ENCODE data around the gene OR52B2. TPM values are rescaled to one million over a fixed set of nuclear protein-coding genes. Genes with fewer than 3 reads are reported as not detected.

The OR52B2 gene
- total RNA-seq, 2 experiments from 2014 or later: not detected

DNA sequence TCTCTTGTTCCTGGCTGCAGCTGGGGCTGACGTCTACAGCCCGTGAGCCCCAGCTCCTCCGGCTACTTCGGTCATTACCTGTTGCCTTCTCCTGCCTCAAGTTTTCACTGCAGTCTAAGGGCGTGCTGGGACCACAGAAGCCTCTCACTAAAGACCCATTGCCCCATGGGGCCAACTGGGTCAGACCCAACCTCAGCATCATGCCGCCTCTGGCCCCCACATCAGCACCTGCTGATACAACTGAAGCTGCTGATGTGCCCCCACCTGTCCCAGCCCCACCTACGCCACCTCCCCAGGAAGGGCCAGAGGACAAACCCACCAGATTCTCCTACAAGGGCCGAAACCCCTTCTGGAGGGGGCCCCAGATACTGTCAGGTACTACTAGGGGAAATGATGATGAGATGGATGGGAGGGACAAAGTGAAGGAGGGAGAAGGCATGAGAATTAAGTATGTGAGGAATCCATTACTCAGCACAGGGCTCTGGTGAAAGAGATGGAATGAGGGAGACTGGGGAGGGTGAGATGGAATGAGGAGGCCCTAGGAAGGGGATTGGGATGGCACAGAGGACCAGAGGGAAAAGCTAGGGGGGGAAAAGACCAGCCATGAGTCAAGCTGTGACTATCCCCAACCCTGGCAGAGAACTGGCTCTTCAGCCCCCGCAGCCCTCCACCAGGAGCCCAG is 40.3 kb upstream of the OR52B2 start:
- Mint-ChIP-seq H3K4me1 (ENCODE audit: low read depth) (no peaks in the 10 kb centered on the region), H3K9me3 (no peaks in the 10 kb centered on the region), H3K27ac (no peak overlapping the region), H3K36me3 (ENCODE audit: low read depth) (peaks cover 2% of the 10 kb centered on the region), H3K4me3 (no peak overlapping the region), H3K27me3 (no peaks in the 10 kb centered on the region)
- TF ChIP-seq, protein P1, sequence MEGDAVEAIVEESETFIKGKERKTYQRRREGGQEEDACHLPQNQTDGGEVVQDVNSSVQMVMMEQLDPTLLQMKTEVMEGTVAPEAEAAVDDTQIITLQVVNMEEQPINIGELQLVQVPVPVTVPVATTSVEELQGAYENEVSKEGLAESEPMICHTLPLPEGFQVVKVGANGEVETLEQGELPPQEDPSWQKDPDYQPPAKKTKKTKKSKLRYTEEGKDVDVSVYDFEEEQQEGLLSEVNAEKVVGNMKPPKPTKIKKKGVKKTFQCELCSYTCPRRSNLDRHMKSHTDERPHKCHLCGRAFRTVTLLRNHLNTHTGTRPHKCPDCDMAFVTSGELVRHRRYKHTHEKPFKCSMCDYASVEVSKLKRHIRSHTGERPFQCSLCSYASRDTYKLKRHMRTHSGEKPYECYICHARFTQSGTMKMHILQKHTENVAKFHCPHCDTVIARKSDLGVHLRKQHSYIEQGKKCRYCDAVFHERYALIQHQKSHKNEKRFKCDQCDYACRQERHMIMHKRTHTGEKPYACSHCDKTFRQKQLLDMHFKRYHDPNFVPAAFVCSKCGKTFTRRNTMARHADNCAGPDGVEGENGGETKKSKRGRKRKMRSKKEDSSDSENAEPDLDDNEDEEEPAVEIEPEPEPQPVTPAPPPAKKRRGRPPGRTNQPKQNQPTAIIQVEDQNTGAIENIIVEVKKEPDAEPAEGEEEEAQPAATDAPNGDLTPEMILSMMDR (IDR thresholded peaks at IDR 0.05): no peak
- DNase-seq: no peak
- ChIA-PET CTCF (no interaction called here), POLR2A (interaction anchor here (1.2 kb wide), 1 partner anchor 8 kb away, joined by 4 read pairs; no protein-coding TSS in a partner anchor)
- intact Hi-C loops (cut with micrococcal nuclease): no loop called here
- no peak for ATAC-seq

DNA sequence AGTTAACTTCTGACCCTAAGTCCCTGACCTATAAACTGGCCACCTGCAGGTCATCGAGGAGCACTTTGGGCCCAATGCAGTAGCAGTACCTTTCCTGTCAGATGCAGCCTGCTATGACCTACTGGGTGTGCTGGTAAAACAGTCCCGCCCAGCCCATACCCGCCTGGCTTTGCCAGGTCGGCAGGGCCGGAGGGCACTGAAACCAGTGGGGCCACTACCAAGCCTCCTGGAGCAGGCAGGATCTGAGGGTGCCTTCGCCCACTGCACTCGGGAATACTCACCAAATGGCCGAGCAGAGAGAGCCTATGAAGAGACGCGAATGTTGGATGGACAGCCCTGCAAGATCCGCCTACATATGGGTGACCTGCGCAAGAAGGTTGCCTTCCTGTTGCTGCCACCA is 39.7 kb upstream of the OR52B2 start:
- intact Hi-C loops (cut with micrococcal nuclease): no loop called here
- ATAC-seq (no peak), DNase-seq (no peak)
- TF ChIP-seq, protein P1 (IDR thresholded peaks at IDR 0.05): no peak
- no peaks in the 10 kb centered on the region for H3K27me3 Mint-ChIP-seq
- no peak overlapping the region for H3K27ac Mint-ChIP-seq
- H3K4me3 Mint-ChIP-seq: no peak overlapping the region
- ChIA-PET CTCF (no interaction called here), POLR2A (interaction anchor here (1.2 kb wide), 1 partner anchor 7 kb away, joined by 4 read pairs; no protein-coding TSS in a partner anchor)
- no peaks in the 10 kb centered on the region for H3K36me3 Mint-ChIP-seq (ENCODE audit: low read depth)
- no peaks in the 10 kb centered on the region for H3K9me3 Mint-ChIP-seq
- no peaks in the 10 kb centered on the region for H3K4me1 Mint-ChIP-seq (ENCODE audit: low read depth)

DNA sequence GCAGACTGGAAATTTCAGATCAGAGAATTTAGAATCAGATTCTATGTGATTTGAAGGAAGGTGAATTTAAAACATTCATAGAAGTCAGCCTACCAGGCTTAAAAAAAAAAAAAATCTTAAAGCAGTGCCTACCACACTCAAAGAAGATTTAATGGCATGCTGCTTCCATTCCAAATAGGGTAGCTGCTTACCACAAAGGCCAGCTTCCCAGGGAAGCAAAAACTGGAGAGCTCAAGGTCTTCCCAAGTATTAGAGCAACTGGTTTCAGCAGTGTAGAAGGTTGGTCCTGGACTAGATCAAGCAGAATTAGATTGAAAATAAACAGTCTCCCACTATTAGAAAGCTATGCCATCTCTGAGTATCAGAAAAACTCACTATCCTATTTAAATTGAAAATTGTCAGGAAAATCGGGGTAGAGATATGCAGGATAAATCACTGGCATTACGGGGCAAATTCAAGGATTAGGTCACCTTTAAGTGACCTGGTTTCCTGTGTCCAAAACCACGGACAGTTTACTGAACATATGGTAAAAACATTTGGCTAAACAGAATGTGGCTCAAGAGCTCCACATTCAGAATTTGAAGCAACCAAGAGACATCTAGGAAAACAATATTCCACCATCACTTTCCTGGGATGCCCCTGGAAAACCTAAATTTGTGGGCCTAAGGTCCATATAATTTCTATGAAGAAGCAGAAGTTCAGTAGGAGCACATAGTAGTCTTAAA is 36.5 kb upstream of the OR52B2 start:
- peaks cover 2% of the 10 kb centered on the region for H3K36me3 Mint-ChIP-seq (ENCODE audit: low read depth)
- no peaks in the 10 kb centered on the region for H3K9me3 Mint-ChIP-seq
- DNase-seq (no peak), ATAC-seq (no peak)
- no peak overlapping the region for H3K27ac Mint-ChIP-seq
- CTCF ChIA-PET: interaction anchor here (1.1 to 2.8 kb wide), 5 partner anchors 17 to 172 kb away, joined by 3 to 6 read pairs (median 5); no protein-coding TSS in a partner anchor
- no peaks in the 10 kb centered on the region for H3K27me3 Mint-ChIP-seq
- POLR2A ChIA-PET: interaction anchor here (1.0 kb wide), 1 partner anchor 10 kb away, joined by 6 read pairs; no protein-coding TSS in a partner anchor
- H3K4me1 Mint-ChIP-seq (ENCODE audit: low read depth): peaks cover 22% of the 10 kb centered on the region
- no peak overlapping the region for H3K4me3 Mint-ChIP-seq
- TF ChIP-seq, protein P1 (IDR thresholded peaks at IDR 0.05): no peak
- intact Hi-C loops (cut with micrococcal nuclease): no loop called here

DNA sequence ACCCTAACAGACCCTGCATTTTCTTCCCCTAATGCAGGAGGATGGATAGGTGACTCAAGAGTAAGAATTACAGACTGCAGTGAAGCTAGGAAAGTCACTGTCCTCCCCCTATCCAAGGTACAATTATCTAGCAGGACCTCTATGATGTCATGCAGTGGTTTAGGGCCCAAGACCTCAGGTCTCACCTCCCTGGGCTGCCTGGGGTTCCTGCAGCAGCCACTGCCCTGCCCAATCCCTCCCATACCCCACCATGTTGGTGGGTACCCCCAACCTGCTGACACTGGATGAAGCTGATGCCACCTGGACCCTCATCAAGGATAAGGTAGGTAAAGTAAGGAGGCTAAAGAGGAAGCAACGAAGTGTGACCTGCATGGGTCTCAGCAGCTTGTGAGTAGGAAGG is 35.2 kb upstream of the OR52B2 start, which contains the start of gene C11orf42:
C11orf42 (plus strand) TSS at position 192 of the 400 bp plus-strand sequence; CDS start at position 251, 59 bp downstream.
- Mint-ChIP-seq H3K36me3 (ENCODE audit: low read depth) (peaks cover 2% of the 10 kb centered on the region), H3K4me1 (ENCODE audit: low read depth) (peaks cover 34% of the 10 kb centered on the region), H3K27ac (no peak within 1 kb of the TSS), H3K27me3 (no peaks in the 10 kb centered on the region), H3K4me3 (no peak within 1 kb of the TSS), H3K9me3 (no peaks in the 10 kb centered on the region)
- CTCF ChIA-PET: interaction anchor here (0.9 to 2.8 kb wide), 3 partner anchors 18 to 158 kb away, joined by 3 to 6 read pairs (median 6); no protein-coding TSS in a partner anchor
- POLR2A ChIA-PET: no interaction called here
- TF ChIP-seq, protein P1 (IDR thresholded peaks at IDR 0.05): no peak
- intact Hi-C loops (cut with micrococcal nuclease): no loop called here
- DNase-seq (no peak), ATAC-seq (no peak)

DNA sequence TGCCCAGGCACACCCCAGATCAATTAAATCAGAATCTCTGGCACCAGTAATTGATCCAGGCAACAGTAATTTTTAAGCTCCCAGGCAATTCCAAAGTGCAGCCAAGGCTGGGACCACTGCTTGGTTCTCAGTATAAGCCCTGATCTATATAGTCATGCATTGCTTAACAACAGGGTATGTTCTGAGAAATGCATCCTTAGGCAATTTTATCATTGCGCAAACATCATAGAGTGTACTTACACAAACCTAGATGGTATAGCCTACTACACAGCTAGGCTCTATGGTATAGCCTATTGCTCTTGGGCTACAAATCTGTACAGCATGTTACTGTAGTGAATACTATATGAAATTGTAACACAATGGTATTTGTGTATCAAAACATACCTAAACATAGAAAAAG is 34.6 kb upstream of the OR52B2 start:
- ChIA-PET CTCF (interaction anchor here (1.1 to 2.8 kb wide), 2 partner anchors 47 to 148 kb away, joined by 3 to 6 read pairs; no protein-coding TSS in a partner anchor), POLR2A (no interaction called here)
- Mint-ChIP-seq H3K9me3 (no peaks in the 10 kb centered on the region), H3K4me3 (no peak overlapping the region), H3K27me3 (no peaks in the 10 kb centered on the region), H3K4me1 (ENCODE audit: low read depth) (peaks cover 34% of the 10 kb centered on the region), H3K27ac (no peak overlapping the region), H3K36me3 (ENCODE audit: low read depth) (peaks cover 2% of the 10 kb centered on the region)
- DNase-seq: no peak
- intact Hi-C loops (cut with micrococcal nuclease): no loop called here
- no peak for ATAC-seq
- TF ChIP-seq, protein P1 (IDR thresholded peaks at IDR 0.05): no peak
